GM19240 (cell line): ENCODE data around the gene VAMP5.
"Not testable (repeated sequence)": the region's sequence is repeated elsewhere in the genome, so short reads cannot be mapped to it uniquely, and the experiment has no call there.

ENCODE experiments used
- DNase-seq: peaks from one replicate; pipeline ENCODE4 v3.0.0; 2011; ENCODE audit warnings: low spot score; ENCODE audit not compliant: insufficient read length

Gene VAMP5

GRCh38 chr2:85600951-85601770, 16.9 kb downstream of the VAMP5 start:
- no peak for DNase-seq

- no peak for DNase-seq
Observed at GRCh38 chr2:85601771-85602475, 17.7 kb downstream of the VAMP5 start.

GRCh38 chr2:85602476-85603234, 18.4 kb downstream of the VAMP5 start, which contains the start of gene TMEM150A:
Gene TMEM150A, minus strand, starts transcription at chr2:85602698. Its CDS starts 750 bp downstream, at chr2:85601948.
- DNase-seq: peak; percentile 68

DNA sequence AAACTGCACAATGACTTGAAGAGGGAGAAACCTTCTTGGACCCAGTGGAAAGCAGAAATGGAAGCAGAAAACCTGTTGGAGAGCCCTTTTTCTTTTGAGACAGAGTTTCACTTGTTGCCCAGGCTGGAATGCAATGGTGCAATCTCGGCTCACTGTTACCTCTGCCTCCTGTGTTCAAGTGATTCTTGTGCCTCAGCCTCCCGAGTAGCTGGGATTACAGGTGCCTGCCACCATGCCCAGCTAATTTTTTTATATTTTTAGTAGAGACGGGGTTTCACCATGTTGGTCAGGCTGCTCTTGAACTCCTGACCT, 19.9 kb downstream of the VAMP5 start:
- DNase-seq: not testable (repeated sequence)

- DNase-seq: no peak
Observed at GRCh38 chr2:85604568-85605339, 20.5 kb downstream of the VAMP5 start.

DNA sequence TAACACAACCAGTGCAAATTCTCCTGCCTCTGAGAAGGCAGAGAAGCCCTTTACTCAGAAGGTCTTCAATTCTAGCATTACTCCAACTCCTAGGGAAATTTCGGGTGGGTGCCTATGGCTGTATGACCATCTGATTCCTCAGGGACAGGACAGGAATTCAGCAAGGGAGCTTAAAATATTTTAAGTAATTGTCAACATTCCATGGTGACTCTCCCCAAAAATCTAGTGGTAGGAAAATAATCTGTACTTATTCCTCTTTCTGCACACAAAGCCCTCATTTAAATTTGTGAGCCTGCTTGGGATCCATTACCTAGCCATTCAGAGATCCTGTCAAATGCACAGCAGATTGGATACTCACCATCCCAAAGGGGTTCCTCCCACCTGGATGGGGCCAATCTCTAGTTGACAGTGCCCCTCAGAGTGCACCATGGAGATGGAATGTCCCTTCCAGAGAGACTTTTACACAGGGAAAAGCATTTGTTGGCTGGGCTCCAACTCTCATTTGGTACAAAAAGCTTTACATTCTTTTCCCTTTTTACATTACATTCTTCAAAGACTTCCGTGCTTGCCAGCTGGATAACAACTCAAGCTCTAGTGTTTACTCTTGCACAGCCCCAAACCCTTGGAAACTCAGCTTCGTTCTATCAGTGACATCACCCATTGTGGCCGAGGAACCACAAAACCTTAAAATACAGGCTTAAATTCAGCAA, 21.3 kb downstream of the VAMP5 start:
- no peak for DNase-seq

- DNase-seq: no peak
Observed at GRCh38 chr2:85606116-85606455, 21.9 kb downstream of the VAMP5 start.

GRCh38 chr2:85607268-85608215, 23.3 kb downstream of the VAMP5 start:
- DNase-seq: no peak

- DNase-seq: no peak
Observed at GRCh38 chr2:85611217-85611704, 27.0 kb downstream of the VAMP5 start.

DNA sequence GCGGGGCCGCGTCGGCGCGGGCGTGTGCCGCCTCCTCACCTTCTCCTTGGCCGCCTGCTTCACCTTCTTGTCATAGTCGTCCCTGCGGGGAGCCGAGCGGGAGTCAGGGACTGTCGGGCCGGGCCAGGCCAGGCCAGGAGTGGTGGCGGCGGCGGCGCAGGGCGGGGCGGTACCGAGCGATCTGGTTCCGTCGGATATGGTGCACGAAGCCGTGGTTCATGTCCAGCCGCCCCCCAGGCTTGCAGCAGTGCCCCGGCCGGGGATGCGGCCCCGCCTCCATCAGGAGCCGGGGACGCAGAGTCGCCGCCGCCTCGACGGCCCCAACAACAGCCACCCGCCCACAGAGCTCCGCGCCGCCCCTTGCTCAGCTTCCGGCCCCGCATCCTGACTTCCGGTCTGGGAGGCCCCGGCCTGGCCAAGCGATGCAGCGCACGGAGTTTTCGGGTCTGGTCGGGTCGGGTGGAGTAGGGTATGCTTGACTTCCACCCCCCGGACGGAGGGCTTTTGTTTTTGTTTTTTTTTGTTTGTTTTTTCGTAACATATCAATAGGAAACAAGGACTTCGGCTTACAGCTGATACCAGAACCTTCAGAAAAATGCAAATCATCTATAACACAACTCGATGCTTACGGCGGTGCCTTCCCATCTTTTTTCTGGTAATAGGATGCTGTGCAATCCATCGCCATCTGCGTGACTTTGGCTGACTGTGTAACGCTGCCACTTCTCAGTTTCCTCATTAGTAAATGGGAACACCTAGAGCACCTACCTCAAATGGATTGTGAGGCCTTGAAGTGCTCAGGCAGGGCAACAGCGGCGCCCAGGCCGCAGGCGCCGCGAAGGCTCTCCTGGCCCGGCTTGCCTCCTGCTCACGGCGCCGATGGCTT, 27.7 kb downstream of the VAMP5 start, which contains the start of gene C2orf68:
TSS of gene C2orf68 (minus strand) at position 362 of the 883 bp plus-strand sequence. CDS start at position 280, 82 bp downstream.
- DNase-seq: peak; percentile 81

DNA sequence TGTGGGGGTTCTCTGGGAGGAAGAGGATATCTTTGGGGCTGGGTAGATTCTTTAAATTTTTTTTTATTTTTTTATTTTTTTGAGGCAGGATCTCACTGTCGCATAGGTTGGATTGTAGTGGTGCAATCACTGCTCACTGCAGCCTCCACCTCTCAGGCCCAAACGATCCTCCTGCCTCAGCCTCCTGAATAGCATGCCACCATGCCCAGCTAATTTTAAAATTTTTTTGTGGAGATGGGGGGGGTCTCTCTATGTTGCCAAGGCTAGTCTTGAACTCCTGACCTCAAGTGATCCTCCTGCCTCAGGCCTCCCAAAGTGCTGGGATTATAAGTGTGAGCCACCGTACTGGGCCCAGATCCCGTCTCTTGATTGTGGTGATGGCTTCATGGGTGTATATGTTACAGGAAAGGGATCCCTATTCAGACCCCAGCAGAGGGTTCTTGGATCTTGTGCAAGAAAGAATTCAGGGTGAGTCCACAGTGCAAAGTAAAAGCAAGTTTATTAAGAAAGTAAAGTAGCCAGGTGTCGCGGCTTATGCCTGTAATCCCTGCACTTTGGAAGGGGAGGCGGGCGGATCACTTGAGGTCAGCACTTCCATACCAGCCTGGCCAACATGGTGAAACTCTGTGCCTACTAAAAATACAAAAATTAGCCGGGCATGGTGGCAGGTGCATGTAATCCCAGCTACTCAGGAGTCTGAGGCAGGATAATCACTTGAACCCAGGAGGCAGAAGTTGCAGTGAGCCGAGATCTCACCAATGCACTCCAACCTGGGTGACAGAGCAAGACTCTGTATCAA, 29.7 kb downstream of the VAMP5 start:
- no peak for DNase-seq

DNA sequence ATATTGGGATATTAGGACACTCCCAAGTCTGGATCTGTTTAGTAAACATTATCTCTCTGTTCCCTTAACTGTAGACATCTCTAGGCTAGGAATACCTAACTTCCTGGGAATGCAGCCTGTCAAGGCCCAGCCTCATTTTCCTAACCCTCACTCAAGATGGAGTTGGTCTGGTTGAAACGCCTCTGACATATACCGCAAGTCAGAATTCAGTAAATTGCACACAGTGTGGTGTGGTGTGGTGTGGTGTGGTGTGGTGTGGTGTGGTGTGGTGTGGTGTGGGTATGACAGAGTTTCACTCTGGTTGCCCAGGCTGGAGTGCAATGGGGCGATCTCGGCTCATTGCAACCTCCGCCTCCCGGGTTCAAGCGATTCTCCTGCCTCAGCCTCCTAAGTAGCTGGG, 30.5 kb downstream of the VAMP5 start:
- not testable (repeated sequence) for DNase-seq

DNA sequence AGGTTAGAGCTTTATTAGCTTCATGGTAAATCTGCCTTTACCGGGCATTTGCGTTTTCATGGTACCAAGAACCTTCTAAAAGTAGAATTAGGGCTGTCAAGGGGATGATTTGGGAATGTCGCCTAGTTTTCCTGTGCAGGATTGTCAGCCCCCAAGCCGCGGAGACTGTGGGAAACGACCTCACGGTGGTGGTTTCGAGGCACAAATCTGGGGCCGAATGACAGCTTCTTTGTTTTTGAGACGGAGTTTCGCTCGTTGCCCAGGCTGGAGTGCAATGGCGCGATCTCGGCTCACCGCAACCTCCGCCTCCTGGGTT, 31.1 kb downstream of the VAMP5 start:
- DNase-seq: no peak

GRCh38 chr2:85617723-85618122, 33.5 kb downstream of the VAMP5 start:
- DNase-seq: not testable (repeated sequence)

- DNase-seq: no peak
Observed at GRCh38 chr2:85619617-85620016, 35.4 kb downstream of the VAMP5 start.

GRCh38 chr2:85621338-85621737, 37.1 kb downstream of the VAMP5 start:
- DNase-seq: no peak

GRCh38 chr2:85623991-85624390, 39.8 kb downstream of the VAMP5 start:
- no peak for DNase-seq

GRCh38 chr2:85628658-85629057, 44.4 kb downstream of the VAMP5 start:
- no peak for DNase-seq
